Measurements from ENCODE around the gene MEGF8.
A peak's percentile ranks its signal among the peaks of the same experiment; 100 is the strongest.

The MEGF8 gene

GRCh38 chr19:42287827-42288107 is 37.7 kb upstream of the MEGF8 start:
- DNase-seq = no peak

GRCh38 chr19:42288387-42288786 is 37.0 kb upstream of the MEGF8 start:
- no peak for DNase-seq

- DNase-seq = no peak
Observed at GRCh38 chr19:42288881-42289555, 36.4 kb upstream of the MEGF8 start.

DNA sequence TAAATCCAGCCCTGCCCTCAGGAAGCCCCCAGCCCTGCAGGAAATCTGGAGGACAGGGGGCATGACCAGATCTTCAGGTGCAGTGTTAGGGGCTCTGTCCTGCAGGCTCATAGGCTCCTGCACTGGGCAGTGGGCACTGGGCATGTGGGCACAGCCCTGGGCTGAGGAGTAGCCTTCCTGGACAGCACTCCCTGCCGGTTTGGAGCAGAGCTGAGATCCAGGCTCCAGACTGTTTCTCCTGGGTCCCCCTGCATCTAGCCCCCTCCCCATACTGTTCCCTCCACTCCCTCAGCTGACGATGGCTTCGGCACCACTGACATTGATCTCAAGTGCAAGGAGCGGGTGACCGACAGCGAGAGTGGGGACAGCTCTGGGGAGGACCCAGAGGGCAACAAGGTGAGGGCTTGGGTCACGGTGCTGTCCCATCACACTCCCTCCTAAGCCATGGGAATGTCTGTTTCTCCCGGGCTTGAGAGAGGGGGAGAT is 35.8 kb upstream of the MEGF8 start:
- DNase-seq = no peak

GRCh38 chr19:42290136-42290522 is 35.3 kb upstream of the MEGF8 start:
- DNase-seq = no peak

DNA sequence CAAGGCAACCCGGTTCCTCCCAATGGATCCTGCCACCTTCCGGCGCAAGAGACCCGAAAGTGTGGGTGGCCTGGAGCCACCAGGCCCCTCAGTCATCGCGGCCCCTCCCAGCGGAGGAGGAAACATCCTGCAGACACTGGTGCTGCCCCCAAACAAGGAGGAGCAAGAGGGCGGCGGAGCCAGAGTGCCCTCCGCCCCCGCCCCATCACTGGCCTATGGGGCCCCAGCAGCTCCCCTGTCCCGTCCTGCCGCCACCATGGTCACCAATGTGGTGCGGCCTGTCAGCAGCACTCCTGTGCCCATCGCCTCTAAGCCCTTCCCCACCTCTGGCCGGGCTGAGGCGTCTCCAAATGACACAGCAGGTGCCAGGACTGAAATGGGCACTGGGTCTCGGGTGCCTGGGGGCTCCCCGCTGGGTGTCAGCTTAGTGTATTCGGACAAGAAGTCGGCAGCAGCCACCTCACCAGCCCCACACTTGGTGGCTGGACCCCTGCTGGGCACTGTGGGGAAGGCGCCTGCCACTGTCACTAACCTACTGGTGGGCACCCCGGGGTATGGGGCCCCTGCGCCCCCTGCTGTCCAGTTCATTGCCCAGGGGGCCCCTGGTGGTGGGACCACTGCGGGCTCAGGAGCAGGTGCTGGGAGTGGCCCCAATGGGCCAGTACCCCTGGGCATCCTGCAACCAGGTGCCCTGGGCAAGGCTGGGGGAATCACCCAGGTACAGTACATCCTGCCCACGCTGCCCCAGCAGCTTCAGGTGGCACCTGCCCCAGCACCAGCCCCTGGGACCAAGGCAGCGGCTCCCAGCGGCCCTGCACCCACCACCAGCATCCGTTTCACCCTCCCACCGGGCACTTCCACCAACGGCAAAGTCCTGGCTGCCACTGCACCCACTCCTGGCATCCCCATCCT is 34.7 kb upstream of the MEGF8 start:
- DNase-seq = no peak

DNA sequence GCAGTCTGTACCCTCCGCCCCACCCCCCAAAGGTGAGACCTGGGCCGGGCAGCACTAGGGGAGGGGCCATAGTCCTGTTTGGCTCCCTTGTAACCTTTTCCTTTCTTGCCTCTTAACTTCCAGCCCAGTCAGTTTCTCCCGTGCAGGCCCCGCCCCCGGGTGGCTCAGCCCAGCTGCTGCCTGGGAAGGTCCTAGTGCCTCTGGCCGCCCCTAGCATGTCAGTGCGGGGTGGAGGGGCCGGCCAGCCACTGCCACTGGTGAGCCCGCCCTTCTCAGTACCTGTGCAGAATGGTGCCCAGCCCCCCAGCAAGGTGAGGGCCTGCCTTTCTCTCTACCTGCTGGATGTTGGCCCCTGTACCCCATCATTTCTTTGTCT is 34.0 kb upstream of the MEGF8 start:
- DNase-seq = no peak

DNA sequence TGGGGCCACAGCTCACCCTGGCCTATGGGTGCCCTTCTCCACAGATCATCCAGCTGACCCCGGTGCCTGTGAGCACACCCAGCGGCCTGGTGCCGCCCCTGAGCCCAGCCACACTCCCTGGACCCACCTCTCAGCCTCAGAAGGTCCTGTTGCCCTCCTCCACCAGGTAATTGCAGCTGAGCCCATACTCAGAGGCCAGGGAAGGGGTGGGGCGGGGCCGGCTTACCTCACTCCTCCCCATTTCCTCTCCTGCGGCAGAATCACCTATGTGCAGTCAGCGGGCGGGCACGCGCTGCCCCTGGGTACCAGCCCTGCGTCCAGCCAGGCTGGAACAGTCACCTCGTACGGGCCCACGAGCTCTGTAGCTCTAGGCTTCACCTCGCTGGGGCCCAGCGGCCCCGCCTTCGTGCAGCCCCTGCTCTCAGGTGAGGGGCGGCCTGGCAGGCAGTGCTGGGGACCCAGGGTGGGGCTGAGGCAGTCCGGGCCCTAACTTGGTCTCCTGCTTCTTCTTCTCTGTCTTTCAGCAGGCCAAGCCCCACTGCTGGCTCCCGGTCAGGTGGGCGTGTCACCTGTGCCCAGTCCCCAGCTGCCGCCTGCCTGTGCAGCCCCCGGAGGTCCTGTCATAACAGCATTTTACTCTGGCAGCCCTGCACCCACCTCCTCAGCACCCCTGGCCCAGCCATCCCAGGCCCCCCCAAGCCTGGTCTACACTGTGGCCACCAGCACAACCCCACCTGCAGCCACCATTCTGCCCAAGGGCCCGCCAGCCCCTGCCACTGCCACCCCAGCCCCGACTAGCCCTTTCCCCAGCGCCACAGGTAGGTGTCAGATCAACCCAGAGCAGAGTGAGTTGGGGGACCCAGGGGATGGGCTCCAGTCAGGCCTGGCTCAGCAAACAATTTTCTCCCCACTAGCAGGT is 33.1 kb upstream of the MEGF8 start:
- no peak for DNase-seq

DNA sequence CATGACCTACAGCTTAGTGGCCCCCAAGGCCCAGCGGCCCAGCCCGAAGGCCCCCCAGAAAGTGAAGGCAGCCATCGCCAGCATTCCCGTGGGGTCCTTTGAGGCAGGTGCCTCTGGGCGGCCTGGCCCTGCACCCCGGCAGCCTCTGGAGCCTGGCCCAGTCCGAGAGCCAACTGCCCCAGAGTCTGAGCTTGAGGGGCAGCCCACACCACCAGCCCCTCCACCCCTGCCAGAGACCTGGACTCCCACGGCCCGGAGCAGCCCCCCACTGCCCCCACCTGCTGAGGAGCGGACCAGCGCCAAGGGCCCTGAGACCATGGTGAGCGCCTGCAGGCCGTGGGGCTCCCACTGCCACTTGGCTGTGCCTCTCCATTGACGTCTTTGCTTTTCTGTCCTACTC is 32.5 kb upstream of the MEGF8 start:
- no peak for DNase-seq

DNA sequence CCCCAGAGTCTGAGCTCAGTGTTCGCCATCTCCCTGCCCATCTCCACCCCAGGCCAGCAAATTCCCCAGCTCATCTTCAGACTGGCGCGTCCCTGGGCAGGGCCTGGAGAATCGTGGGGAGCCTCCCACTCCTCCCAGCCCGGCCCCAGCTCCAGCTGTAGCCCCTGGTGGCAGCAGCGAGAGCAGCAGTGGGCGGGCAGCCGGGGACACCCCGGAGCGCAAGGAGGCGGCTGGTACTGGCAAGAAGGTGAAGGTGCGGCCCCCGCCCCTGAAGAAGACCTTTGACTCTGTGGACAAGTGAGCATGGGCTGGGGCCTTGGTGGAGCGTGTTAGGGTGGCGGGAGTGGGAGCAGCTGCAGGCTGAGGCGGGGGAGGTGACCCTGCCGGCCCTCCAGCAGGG is 31.9 kb upstream of the MEGF8 start:
- DNase-seq = no peak

DNA sequence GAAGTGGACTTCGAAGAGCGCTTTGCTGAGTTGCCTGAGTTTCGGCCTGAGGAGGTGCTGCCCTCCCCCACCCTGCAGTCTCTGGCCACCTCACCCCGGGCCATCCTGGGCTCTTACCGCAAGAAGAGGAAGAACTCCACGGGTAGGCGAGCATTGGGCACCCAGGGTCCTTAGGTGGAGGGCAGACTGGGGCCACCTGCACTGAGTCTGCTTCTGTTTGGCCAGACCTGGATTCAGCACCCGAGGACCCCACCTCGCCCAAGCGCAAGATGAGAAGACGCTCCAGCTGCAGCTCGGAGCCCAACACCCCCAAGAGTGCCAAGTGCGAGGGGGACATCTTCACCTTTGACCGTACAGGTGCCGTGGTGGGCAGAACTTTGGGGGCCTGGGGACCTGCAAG is 31.5 kb upstream of the MEGF8 start:
- DNase-seq = no peak

- DNase-seq = no peak
Observed at GRCh38 chr19:42294471-42295137, 30.8 kb upstream of the MEGF8 start.

DNA sequence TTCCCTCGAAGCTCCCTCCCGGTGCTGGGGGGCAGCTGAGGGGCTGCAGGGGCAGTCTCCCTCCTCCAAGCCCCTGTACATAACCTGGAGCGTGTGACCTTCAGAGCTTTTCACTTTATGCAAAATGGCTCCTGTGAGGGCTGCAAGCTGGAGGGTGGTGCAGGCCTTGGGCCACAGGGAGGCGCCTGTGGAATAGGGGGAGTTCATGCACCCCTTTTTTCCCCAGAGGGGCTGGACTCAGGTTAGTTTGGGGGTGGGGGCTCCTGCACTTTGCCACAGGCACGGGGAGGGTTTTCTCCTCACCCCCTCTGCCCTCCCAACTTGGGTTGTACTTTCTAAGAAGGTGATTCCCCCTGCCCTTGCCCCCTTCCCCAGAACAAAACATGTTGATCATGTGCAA is 30.1 kb upstream of the MEGF8 start:
- no peak for DNase-seq

GRCh38 chr19:42295831-42296525 is 29.5 kb upstream of the MEGF8 start:
- DNase-seq = peak; percentile 64

DNA sequence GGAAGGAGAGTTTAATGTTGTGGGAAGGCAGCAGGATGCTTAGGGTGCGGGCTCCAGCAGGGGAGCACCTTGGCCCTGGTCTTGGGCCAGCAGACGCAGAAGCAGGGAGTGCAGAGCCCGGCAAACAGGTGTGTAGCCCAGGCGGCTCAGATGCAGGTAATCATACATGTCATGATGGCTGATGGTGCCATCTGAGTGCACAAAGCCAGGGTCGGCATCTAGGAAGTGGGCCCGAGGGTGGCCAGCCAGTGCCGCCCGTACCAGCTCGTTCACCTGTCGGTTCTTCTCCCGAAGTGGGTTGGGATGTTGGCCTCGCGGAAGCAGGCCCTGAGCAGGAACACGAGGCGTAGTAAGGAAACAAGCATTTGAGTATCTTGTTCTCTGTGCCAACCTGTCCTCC is 28.4 kb upstream of the MEGF8 start:
- no peak for DNase-seq

GRCh38 chr19:42301646-42302203 is 23.7 kb upstream of the MEGF8 start, which contains the start of gene PRR19:
PRR19 (plus strand) TSS chr19:42302132; CDS start chr19:42309585, 7,453 bp downstream.
- DNase-seq = no peak

- DNase-seq = no peak
Observed at GRCh38 chr19:42303101-42303464, 22.4 kb upstream of the MEGF8 start.

GRCh38 chr19:42303876-42304275 is 21.6 kb upstream of the MEGF8 start:
- DNase-seq = no peak

- DNase-seq = no peak
Observed at GRCh38 chr19:42306646-42307045, 18.8 kb upstream of the MEGF8 start.

GRCh38 chr19:42309686-42310085 is 15.7 kb upstream of the MEGF8 start:
- DNase-seq = no peak

- no peak for DNase-seq
Observed at GRCh38 chr19:42311657-42312056, 13.8 kb upstream of the MEGF8 start.

GRCh38 chr19:42312370-42312769 is 13.1 kb upstream of the MEGF8 start:
- no peak for DNase-seq

Data from NCI-H1694 treated with DMSO at 0.1 percent for 48 hours (cell line).